Chondrocyte (in vitro differentiated cells): ENCODE measurements around the gene PYDC2. TPM values are rescaled to one million over a fixed set of nuclear protein-coding genes. Genes with fewer than 3 reads are reported as not detected.
A peak's percentile ranks its signal among the peaks of the same experiment; 100 is the strongest.

Experiments used
- DNase-seq: peaks from one replicate; pipeline ENCODE4 v3.0.0; 2021; ENCODE audit warnings: mixed read lengths, low spot score
- H3K27ac Mint-ChIP-seq: one replicate; pipeline ENCODE4 v1.8.0; 2021; ENCODE audit warnings: mild to moderate bottlenecking, moderate library complexity, mixed read lengths; ENCODE audit not compliant: unreplicated experiment
- H3K27me3 Mint-ChIP-seq: 2 replicates; pipeline ENCODE4 v1.8.0; 2021; ENCODE audit warnings: low read depth, mixed read lengths
- H3K36me3 Mint-ChIP-seq: 2 replicates; pipeline ENCODE4 v1.8.0; 2021; ENCODE audit warnings: low read depth, mixed read lengths
- H3K4me1 Mint-ChIP-seq: 2 replicates; pipeline ENCODE4 v1.8.0; 2021; ENCODE audit warnings: low read depth, mild to moderate bottlenecking, mixed read lengths
- H3K4me3 Mint-ChIP-seq: one replicate; pipeline ENCODE4 v1.8.0; 2021; ENCODE audit warnings: mild to moderate bottlenecking, moderate library complexity, mixed read lengths; ENCODE audit not compliant: unreplicated experiment
- H3K9me3 Mint-ChIP-seq: 2 replicates; pipeline ENCODE4 v1.8.0; 2021; ENCODE audit warnings: low read depth, mixed read lengths
- CTCF ChIP-seq: fragments of 200-600 bp; sonication (generic); IDR thresholded peaks from 2 replicates; pipeline ENCODE4 v1.5.0; 2021; ENCODE audit warnings: antibody characterized with exemption, mild to moderate bottlenecking, moderate library complexity
- total RNA-seq: library from RNA; stranded (reverse); gene quantifications from 3 replicates; pipeline ENCODE4 v1.2.1, GENCODE V29; 2021

Gene PYDC2
- total RNA-seq, 1 donor from 2014 or later: not detected

GRCh38 chr3:191499307-191500080 lies 38.5 kb downstream of the PYDC2 start:
- H3K27ac Mint-ChIP-seq: no peak overlapping the region
- peaks cover 4% of the 10 kb centered on the region for H3K27me3 Mint-ChIP-seq
- no peak for DNase-seq
- TF ChIP-seq CTCF: no peak
- H3K4me1 Mint-ChIP-seq: peaks cover 8% of the 10 kb centered on the region
- H3K36me3 Mint-ChIP-seq: no peaks in the 10 kb centered on the region
- peak overlapping the region; percentile 44 for H3K4me3 Mint-ChIP-seq
- H3K9me3 Mint-ChIP-seq: peaks cover 3% of the 10 kb centered on the region

GRCh38 chr3:191500892-191501291 lies 39.9 kb downstream of the PYDC2 start:
- DNase-seq: no peak

GRCh38 chr3:191502583-191502982 lies 41.6 kb downstream of the PYDC2 start:
- peaks cover 4% of the 10 kb centered on the region for H3K27me3 Mint-ChIP-seq
- H3K27ac Mint-ChIP-seq: no peak overlapping the region
- peak; percentile 63 for TF ChIP-seq CTCF
- H3K9me3 Mint-ChIP-seq: no peaks in the 10 kb centered on the region
- H3K4me1 Mint-ChIP-seq: peaks cover 8% of the 10 kb centered on the region
- DNase-seq: no peak
- H3K4me3 Mint-ChIP-seq: no peak overlapping the region
- H3K36me3 Mint-ChIP-seq: no peaks in the 10 kb centered on the region

More at GRCh38 chr3:191500892-191501291, 39.9 kb downstream of the PYDC2 start:
- Mint-ChIP-seq H3K27ac (no peak overlapping the region), H3K4me1 (peaks cover 8% of the 10 kb centered on the region), H3K27me3 (peaks cover 2% of the 10 kb centered on the region), H3K4me3 (no peak overlapping the region), H3K36me3 (no peaks in the 10 kb centered on the region), H3K9me3 (peaks cover under 1% of the 10 kb centered on the region)
- no peak for TF ChIP-seq CTCF

GRCh38 chr3:191509078-191509477 lies 48.1 kb downstream of the PYDC2 start:
- no peak for DNase-seq
- Mint-ChIP-seq H3K4me3 (no peak overlapping the region), H3K4me1 (no peaks in the 10 kb centered on the region), H3K36me3 (no peaks in the 10 kb centered on the region), H3K9me3 (no peaks in the 10 kb centered on the region), H3K27me3 (peaks cover 3% of the 10 kb centered on the region), H3K27ac (no peak overlapping the region)
- no peak for TF ChIP-seq CTCF

Other genes with a start within 250 kb of the PYDC2 start
- gene CCDC50, start 131.8 kb upstream of the PYDC2 start, total RNA-seq: 54.5 to 63.9 TPM (median 55.9 TPM) in 3 replicates
- 0.17 to 0.44 TPM in 2 of 3 replicates, not detected in the other for gene UTS2B, start 130.6 kb upstream of the PYDC2 start, total RNA-seq